AG09309 (cell line): ENCODE data around the gene FAM98C.

ENCODE experiments used
- DNase-seq: peaks from one replicate; pipeline ENCODE4 v3.0.0-alpha.2; 2010; ENCODE audit warnings: low read depth
- H3K4me3 ChIP-seq: 2 replicates; pipeline ENCODE4 v1.5.1; 2011; ENCODE audit warnings: mild to moderate bottlenecking, low read depth, low read length, moderate library complexity; ENCODE audit not compliant: control insufficient read depth
- TF ChIP-seq, protein P1 (sequence below): IDR thresholded peaks from 2 replicates; pipeline ENCODE4 v1.5.1; 2011; ENCODE audit warnings: mild to moderate bottlenecking, low read depth, low read length, inconsistent platforms; ENCODE audit not compliant: insufficient read depth, control insufficient read depth; ENCODE audit errors: missing control alignments

The FAM98C gene

GRCh38 chr19:38437917-38438316 is 35.0 kb downstream of the FAM98C start:
- DNase-seq: no peak
- TF ChIP-seq, protein P1, sequence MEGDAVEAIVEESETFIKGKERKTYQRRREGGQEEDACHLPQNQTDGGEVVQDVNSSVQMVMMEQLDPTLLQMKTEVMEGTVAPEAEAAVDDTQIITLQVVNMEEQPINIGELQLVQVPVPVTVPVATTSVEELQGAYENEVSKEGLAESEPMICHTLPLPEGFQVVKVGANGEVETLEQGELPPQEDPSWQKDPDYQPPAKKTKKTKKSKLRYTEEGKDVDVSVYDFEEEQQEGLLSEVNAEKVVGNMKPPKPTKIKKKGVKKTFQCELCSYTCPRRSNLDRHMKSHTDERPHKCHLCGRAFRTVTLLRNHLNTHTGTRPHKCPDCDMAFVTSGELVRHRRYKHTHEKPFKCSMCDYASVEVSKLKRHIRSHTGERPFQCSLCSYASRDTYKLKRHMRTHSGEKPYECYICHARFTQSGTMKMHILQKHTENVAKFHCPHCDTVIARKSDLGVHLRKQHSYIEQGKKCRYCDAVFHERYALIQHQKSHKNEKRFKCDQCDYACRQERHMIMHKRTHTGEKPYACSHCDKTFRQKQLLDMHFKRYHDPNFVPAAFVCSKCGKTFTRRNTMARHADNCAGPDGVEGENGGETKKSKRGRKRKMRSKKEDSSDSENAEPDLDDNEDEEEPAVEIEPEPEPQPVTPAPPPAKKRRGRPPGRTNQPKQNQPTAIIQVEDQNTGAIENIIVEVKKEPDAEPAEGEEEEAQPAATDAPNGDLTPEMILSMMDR: no peak

GRCh38 chr19:38440592-38440991 is 37.7 kb downstream of the FAM98C start:
- DNase-seq: no peak
- H3K4me3 ChIP-seq: no peak overlapping the region
- TF ChIP-seq, protein P1: no peak

More at GRCh38 chr19:38437917-38438316, 35.0 kb downstream of the FAM98C start:
- no peak overlapping the region for H3K4me3 ChIP-seq

DNA sequence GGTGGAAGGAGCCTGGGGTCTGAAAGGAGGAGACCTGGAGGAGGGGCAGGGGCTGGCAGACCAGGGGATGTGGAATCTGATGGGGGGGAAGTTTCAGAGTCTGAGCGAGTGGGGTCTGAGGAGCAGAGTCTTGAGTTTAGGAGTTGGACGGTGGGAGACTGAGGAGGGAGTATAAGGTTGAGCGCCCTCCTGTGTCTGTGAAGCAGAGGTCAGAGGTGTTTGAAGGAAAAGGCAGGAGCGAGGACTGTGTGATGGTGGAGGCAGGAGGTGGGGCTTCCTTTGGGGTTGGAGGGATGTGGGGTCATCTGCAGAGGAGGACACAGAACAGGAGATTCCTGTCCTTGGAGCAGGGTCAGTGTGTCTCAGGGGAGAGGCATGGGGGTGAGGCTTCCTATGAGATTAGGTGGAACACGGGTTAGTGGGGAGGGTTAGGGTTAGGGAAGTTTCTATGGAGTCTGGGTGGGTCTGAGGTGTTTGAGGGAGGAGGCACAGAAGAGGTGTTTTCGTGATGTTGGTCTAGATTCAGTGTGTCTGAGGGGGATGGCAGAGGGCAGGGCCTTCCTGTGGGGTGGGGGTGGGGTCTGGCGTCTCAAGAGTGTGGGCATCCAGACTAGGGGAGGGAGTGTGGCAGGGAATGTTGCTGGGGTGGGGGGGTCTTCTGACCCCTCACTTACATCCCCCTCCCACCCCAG is 38.9 kb downstream of the FAM98C start:
- H3K4me3 ChIP-seq: no peak overlapping the region
- DNase-seq: no peak
- TF ChIP-seq, protein P1: no peak

- no peak overlapping the region for H3K4me3 ChIP-seq
- TF ChIP-seq, protein P1: no peak
- DNase-seq: no peak
Observed at GRCh38 chr19:38442736-38443135, 39.8 kb downstream of the FAM98C start.

- no peak for DNase-seq
- TF ChIP-seq, protein P1: no peak
- no peak overlapping the region for H3K4me3 ChIP-seq
Observed at GRCh38 chr19:38443458-38443999, 40.6 kb downstream of the FAM98C start.

DNA sequence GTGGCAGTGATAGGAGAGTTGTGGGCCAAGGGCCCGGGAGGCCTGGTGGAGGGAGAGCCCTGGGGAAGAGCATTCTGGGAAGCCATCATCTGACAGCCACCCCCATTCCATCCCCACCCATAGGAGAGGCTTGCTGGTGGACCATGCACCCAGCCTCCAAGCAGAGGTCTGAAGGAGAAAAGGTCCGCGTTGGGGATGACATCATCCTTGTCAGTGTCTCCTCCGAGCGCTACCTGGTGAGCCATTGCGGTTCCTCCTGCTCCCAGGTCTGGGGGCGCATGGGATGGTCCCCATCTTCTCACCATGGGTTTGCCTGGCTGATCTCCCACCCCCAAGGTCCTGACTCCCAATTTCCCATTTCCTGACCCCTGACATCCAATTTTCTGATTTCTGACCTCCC is 41.1 kb downstream of the FAM98C start:
- DNase-seq: no peak
- TF ChIP-seq, protein P1: no peak

More for the DNA sequence above, 41.1 kb downstream of the FAM98C start:
- no peak overlapping the region for H3K4me3 ChIP-seq
